RWPE1 (cell line): Measurements from ENCODE around the gene ACVR2B.

Source experiments
- CTCF ChIA-PET: fragments of 350-600 bp; sonication (Branson Sonifier 250); formaldehyde crosslinking; extraction: SDS; loops from one replicate; lab custom pipeline; 2021; lab: Yijun Ruan, JAX
- POLR2A ChIA-PET: fragments of 400-600 bp; formaldehyde crosslinking; extraction: SDS; loops from one replicate; lab custom pipeline; 2020; ENCODE audit warnings: antibody characterized with exemption; ENCODE audit not compliant: low non-redundant PET; lab: Yijun Ruan, JAX
- DNase-seq: peaks from one replicate; pipeline ENCODE4 v3.0.0; 2012; ENCODE audit warnings: low spot score
- H3K27ac ChIP-seq: fragments of 450-650 bp; 2 replicates; pipeline ENCODE4 v1.5.1; 2017
- CTCF ChIP-seq: fragments of 450-650 bp; conservative IDR thresholded peaks from 2 replicates; pipeline ENCODE4 v1.5.1; 2017; ENCODE audit warnings: low read depth, mild to moderate bottlenecking

Gene ACVR2B

GRCh38 chr3:38473229-38473628, 19.5 kb downstream of the ACVR2B start:
- no peak overlapping the region for H3K27ac ChIP-seq
- TF ChIP-seq CTCF = no peak
- ChIA-PET POLR2A (no interaction called here), CTCF (no interaction called here)
- no peak for DNase-seq

DNA sequence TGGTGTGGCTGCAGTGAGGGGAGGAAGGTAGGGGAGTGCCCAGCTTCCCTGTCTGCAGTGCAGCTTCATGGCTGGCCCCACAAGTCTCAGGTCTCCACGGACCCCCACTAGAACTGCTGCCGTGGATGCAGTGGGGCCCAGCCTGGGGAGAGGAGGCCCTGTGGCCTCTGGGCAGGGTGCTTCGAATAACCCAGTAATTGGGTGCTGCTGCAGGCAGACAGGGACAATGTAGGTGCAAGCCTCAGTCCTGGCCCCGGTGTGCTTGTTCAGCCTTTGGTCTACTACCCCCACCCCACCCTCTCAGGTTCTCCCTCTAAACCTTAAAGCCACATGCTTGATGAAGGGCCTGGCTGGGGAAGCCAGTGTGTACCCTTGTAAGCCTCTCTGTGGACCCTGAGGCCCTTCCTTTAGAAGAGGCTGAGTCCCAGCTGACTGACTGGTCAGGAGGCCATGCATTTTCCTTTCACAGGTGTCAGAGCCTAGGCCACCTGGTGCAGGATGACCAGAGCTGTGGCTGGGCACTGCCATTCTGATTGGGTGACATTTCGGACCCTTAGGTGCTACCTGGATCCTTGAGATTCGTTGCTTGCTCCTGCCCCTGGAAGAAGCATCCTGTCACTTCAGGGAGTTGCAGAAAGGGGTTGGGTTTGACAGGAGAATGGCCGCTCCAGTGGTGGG, 21.4 kb downstream of the ACVR2B start:
- POLR2A ChIA-PET = no interaction called here
- H3K27ac ChIP-seq = no peak overlapping the region
- TF ChIP-seq CTCF = no peak
- CTCF ChIA-PET = interaction anchor here (1.3 kb wide), 1 partner anchor 129 kb away, joined by 4 read pairs; no protein-coding TSS in a partner anchor
- DNase-seq = no peak

DNA sequence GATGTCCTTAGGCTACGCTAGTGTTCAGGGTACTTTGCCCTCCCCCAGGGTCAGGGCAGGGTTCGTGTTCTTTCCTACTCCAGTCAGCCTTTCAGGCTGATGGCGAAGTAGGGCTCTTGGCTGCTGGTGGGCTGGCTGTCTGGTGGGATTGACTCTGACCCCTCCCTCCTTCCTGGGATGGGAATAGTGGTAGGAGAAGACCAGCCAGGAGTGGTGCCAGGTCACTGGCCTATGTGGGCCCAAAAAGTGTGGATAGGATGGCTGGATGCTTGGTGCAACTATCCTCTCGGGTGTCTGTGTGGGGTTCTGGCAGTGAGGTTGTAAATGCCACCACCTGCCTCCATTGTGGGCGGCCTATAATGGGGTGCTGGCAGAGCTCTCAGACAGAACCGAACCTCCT, 22.0 kb downstream of the ACVR2B start:
- no peak overlapping the region for H3K27ac ChIP-seq
- DNase-seq = no peak
- no peak for TF ChIP-seq CTCF
- CTCF ChIA-PET = interaction anchor here (1.3 kb wide), 1 partner anchor 130 kb away, joined by 4 read pairs; no protein-coding TSS in a partner anchor
- POLR2A ChIA-PET = no interaction called here

GRCh38 chr3:38476157-38476756, 22.6 kb downstream of the ACVR2B start:
- POLR2A ChIA-PET = no interaction called here
- CTCF ChIA-PET = no interaction called here
- no peak overlapping the region for H3K27ac ChIP-seq
- DNase-seq = no peak
- no peak for TF ChIP-seq CTCF

DNA sequence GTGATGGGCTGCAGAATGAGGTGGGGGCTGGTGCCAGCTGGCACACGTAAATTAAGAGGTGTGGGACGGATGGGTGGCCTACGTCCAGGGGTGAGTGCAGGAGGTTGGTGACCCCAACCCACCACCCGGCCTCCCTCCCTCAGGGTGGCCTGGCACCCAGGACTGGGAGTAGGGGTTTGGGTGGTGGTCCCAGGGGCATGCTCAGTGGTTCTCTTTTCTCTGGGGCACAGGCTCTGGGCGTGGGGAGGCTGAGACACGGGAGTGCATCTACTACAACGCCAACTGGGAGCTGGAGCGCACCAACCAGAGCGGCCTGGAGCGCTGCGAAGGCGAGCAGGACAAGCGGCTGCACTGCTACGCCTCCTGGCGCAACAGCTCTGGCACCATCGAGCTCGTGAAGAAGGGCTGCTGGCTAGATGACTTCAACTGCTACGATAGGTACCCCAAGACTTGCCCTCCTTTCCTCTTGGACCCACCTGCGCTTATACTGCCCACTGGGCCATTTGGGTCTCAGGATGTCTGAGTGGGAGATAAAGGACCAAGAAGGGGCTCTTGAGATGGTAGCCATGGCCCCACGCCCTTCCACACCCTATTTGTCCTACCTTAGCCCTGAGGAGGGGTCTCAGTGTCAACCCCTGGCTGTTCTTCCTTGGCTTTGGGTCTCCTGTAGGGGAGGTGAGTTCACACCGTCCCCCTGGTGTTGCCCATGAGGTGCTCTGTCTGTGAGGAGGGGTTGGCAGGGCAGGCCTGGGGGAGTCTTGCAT, 23.5 kb downstream of the ACVR2B start:
- no peak for DNase-seq
- ChIA-PET CTCF (no interaction called here), POLR2A (no interaction called here)
- H3K27ac ChIP-seq = no peak overlapping the region
- TF ChIP-seq CTCF = no peak

DNA sequence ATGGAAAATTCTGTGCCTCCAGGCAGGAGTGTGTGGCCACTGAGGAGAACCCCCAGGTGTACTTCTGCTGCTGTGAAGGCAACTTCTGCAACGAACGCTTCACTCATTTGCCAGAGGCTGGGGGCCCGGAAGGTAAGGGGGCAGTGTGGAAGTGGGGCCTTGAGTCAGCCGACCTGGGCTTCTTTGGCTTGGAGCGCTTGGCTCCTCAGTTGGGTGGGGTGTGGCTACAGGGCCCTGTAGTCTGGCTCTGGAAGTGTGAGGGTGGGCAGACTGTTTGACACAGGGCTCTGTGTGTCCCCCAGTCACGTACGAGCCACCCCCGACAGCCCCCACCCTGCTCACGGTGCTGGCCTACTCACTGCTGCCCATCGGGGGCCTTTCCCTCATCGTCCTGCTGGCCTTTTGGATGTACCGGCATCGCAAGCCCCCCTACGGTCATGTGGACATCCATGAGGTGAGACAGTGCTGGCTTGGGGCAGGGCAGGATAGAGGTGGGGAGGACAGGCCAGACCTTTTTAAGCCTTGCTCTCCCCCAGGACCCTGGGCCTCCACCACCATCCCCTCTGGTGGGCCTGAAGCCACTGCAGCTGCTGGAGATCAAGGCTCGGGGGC, 24.3 kb downstream of the ACVR2B start:
- no peak overlapping the region for H3K27ac ChIP-seq
- no peak for TF ChIP-seq CTCF
- POLR2A ChIA-PET = interaction anchor here (0.6 kb wide), 1 partner anchor 437 kb away, joined by 3 read pairs; no protein-coding TSS in a partner anchor
- no peak for DNase-seq
- CTCF ChIA-PET = interaction anchor here (0.5 kb wide), 1 partner anchor 24 kb away, joined by 5 read pairs; no protein-coding TSS in a partner anchor
